Psoas muscle (tissue), 8 donors: Measurements from ENCODE around the gene LTO1. TPM values are rescaled to one million over a fixed set of nuclear protein-coding genes. Genes with fewer than 3 reads are reported as not detected.

Source experiments
- ATAC-seq, 4 donors: fragments of 200-7000 bp; cut with Tn5 transposase; one replicate each; pipeline ENCODE4 v1.9.1; 2020; ENCODE audit warnings: moderate library complexity in 3 of 4, mild to moderate bottlenecking in 2 of 4
- DNase-seq, 2 donors: peaks; one replicate each; pipeline ENCODE4 v3.0.0-alpha.2; 2020
- H3K27ac ChIP-seq: fragments of 200-600 bp; one replicate; pipeline ENCODE4 v1.8.0; 2022
- H3K27me3 ChIP-seq, 3 donors: fragments of 200-600 bp in 1 of 3; one replicate each; pipeline versions ENCODE4 v1.6.1 to v1.8.0; 2013 to 2022; ENCODE audit warnings: low read length in 2 of 3, mild to moderate bottlenecking in 2 of 3, moderate library complexity in 1 of 3; ENCODE audit not compliant: insufficient read depth in 3 of 3
- H3K36me3 ChIP-seq, 2 donors: fragments of 200-600 bp in 1 of 2; one replicate each; pipeline versions ENCODE4 v1.6.1 to v1.8.0; 2013 to 2022; ENCODE audit warnings: low read depth in 1 of 2, mild to moderate bottlenecking in 1 of 2, moderate library complexity in 1 of 2; ENCODE audit not compliant: insufficient read depth in 1 of 2
- H3K4me1 ChIP-seq: fragments of 200-600 bp; one replicate; pipeline ENCODE4 v1.8.0; 2022
- H3K4me3 ChIP-seq: fragments of 200-600 bp; one replicate; pipeline ENCODE4 v1.8.0; 2022; ENCODE audit warnings: mild to moderate bottlenecking
- H3K9me3 ChIP-seq: fragments of 200-600 bp; one replicate; pipeline ENCODE4 v1.8.0; 2022
- CTCF ChIP-seq: fragments of 200-600 bp; IDR thresholded peaks from one replicate; pipeline ENCODE4 v1.8.0; 2022; ENCODE audit warnings: antibody characterized with exemption
- WGBS, 3 donors: extraction: QIAGEN DNeasy Blood & Tissue Kit; methylation state at CpG; one replicate each; pipeline versions ENCODE4 v1.1.6 to v1.1.7; 2013; 5-methylcytosine and 5-hydroxymethylcytosine counted together
- intact Hi-C, 2 donors: fragments of 100-400 bp; cut with DNase I; formaldehyde crosslinking; loops; one replicate each; pipeline versions ENCODE4 v1.11.0 to v1.14.2; 2022
- polyA plus RNA-seq, 3 donors: library from polyadenylated mRNA; stranded (reverse); fragments of 200-250 nt; gene quantifications; one replicate each; pipeline ENCODE4 v1.2.3, GENCODE V29; 2013
- total RNA-seq, 4 donors: library from RNA; stranded (reverse); fragmentation: NEBNext Ultra II Directional in 2 of 4; extraction: Animal tissue kit (Norgen Biotek cat#: 25700) in 2 of 4; gene quantifications; one replicate each; pipeline versions ENCODE4 v1.2.1 to v1.2.4, GENCODE V29; 2021 to 2023
- donor health status: healthy with polysubstance abuse.
- donor health status: DM: no; HTN: no; CAD: no; lungs with moderate emphysema.
- donor health status: Bipolar disorder and iron deficiency.
- donor health status: healthy.
- donor health status: DM: yes; HTN: yes; CAD: no.
- donor health status: DM: no; HTN: no; CAD: no.
- donor health status: DM: no; HTN: no; CAD: no.
- donor health status: DM: yes; HTN: yes; CAD: no.

LTO1 gene
- total and polyA plus RNA-seq, 7 donors = 8.5 to 28.1 (median 9.2) TPM

- DNase-seq = no peak
- no peaks in the 10 kb centered on the region for H3K4me1 ChIP-seq
- H3K9me3 ChIP-seq = no peaks in the 10 kb centered on the region
- no peak for ATAC-seq
- peaks cover 0 to 79% (median 18%) of the 10 kb centered on the region in 3 donors for H3K27me3 ChIP-seq
- peak; percentile 35 for TF ChIP-seq CTCF
- intact Hi-C loops = no loop called here
- H3K27ac ChIP-seq = no peak overlapping the region
- no peak overlapping the region for H3K4me3 ChIP-seq
- 1 to 3% (median 2%) methylated on average over 13 of the region's 13 CpGs for WGBS, 3 donors
- H3K36me3 ChIP-seq = no peaks in the 10 kb centered on the region
Observed at GRCh38 chr11:69718147-69718546, 43.0 kb upstream of the LTO1 start.

GRCh38 chr11:69716891-69717747 is 42.0 kb upstream of the LTO1 start:
- Histone ChIP-seq H3K4me3 (no peak overlapping the region), H3K36me3 (no peaks in the 10 kb centered on the region), H3K27me3 (peaks cover 0 to 73% (median 18%) of the 10 kb centered on the region in 3 donors), H3K9me3 (no peaks in the 10 kb centered on the region), H3K4me1 (no peaks in the 10 kb centered on the region), H3K27ac (no peak overlapping the region)
- intact Hi-C loops = no loop called here
- 44 to 51% (median 49%) methylated on average over 6 of the region's 6 CpGs for WGBS, 3 donors
- TF ChIP-seq CTCF = no peak
- no peak for ATAC-seq
- no peak for DNase-seq

- no peak for DNase-seq
- WGBS, 3 donors = 72 to 75% (median 73%) methylated on average over 11 of the region's 11 CpGs
- peaks cover 0 to 67% (median 17%) of the 10 kb centered on the region in 3 donors for H3K27me3 ChIP-seq
Observed at GRCh38 chr11:69716099-69716498, 40.9 kb upstream of the LTO1 start.

GRCh38 chr11:69715446-69715845 is 40.3 kb upstream of the LTO1 start:
- Histone ChIP-seq H3K9me3 (no peaks in the 10 kb centered on the region), H3K4me1 (no peaks in the 10 kb centered on the region), H3K36me3 (no peaks in the 10 kb centered on the region), H3K4me3 (no peak overlapping the region), H3K27ac (no peak overlapping the region), H3K27me3 (peaks cover 0 to 64% (median 19%) of the 10 kb centered on the region in 3 donors)
- no peak for TF ChIP-seq CTCF
- intact Hi-C loops = no loop called here
- no peak for DNase-seq
- WGBS, 3 donors = 70 to 72% (median 70%) methylated on average over 19 of the region's 19 CpGs
- no peak for ATAC-seq

More at GRCh38 chr11:69716099-69716498, 40.9 kb upstream of the LTO1 start:
- Histone ChIP-seq H3K27ac (no peak overlapping the region), H3K4me1 (no peaks in the 10 kb centered on the region), H3K36me3 (no peaks in the 10 kb centered on the region), H3K4me3 (no peak overlapping the region), H3K9me3 (no peaks in the 10 kb centered on the region)
- intact Hi-C loops = no loop called here
- ATAC-seq = no peak
- TF ChIP-seq CTCF = no peak
